ENCODE results near the gene DNAJC27. TPM values are rescaled to one million over a fixed set of nuclear protein-coding genes. Genes with fewer than 3 reads are reported as not detected.

Gene DNAJC27
- total RNA-seq: 3.4 and 6.7 TPM in 2 replicates

GRCh38 chr2:24971536-24972314, at the start of gene DNAJC27:
DNAJC27 (minus strand) TSS chr2:24971955; CDS start chr2:24971904, 51 bp downstream.

GRCh38 chr2:24920098-24920808, 51.5 kb downstream of the DNAJC27 start, which contains the start of gene ADCY3:
ADCY3 (minus strand) TSS chr2:24920237; CDS start chr2:24918987, 1,250 bp downstream.

Small RNAs within 50 kb of the gene (small RNA-seq; reads per million reads assigned to genes)
- gene AC013267.1 (not detected), gene RF00016 (not detected), gene RF00019 (not detected)

Other genes starting within 250 kb of the DNAJC27 start
- gene PTRHD1, start 178.6 kb downstream of the DNAJC27 start, total RNA-seq: 32.4 and 40.8 TPM in 2 replicates
- 18.5 and 21.4 TPM in 2 replicates for gene CENPO, start 178.5 kb downstream of the DNAJC27 start, total RNA-seq
- 25.8 and 34.2 TPM in 2 replicates for gene ADCY3, start 51.7 kb downstream of the DNAJC27 start, total RNA-seq
- 0.39 and 0.43 TPM in 2 replicates for gene EFR3B, start 70.1 kb upstream of the DNAJC27 start, total RNA-seq
- gene POMC, start 196.6 kb upstream of the DNAJC27 start, total RNA-seq: 1.2 and 4.2 TPM in 2 replicates